HepG2 (cell line): Measurements from ENCODE around the gene CCDC57. TPM values are rescaled to one million over a fixed set of nuclear protein-coding genes. Genes with fewer than 3 reads are reported as not detected.

Experiments
- HNF4A ChIP-seq: sonication (generic); formaldehyde crosslinking; IDR thresholded peaks from 2 replicates; pipeline ENCODE4 v1.4.0; 2020; ENCODE audit warnings: missing genetic modification reagents
- KLF15 ChIP-seq: sonication (generic); formaldehyde crosslinking; IDR thresholded peaks from 2 replicates; pipeline ENCODE4 v1.8.1; 2023; ENCODE audit warnings: borderline replicate concordance, mild to moderate bottlenecking, inconsistent platforms, missing genetic modification reagents, mixed read lengths
- MTA3 ChIP-seq: sonication (generic); formaldehyde crosslinking; IDR thresholded peaks from 2 replicates; pipeline ENCODE4 v1.4.0; 2020; ENCODE audit warnings: missing genetic modification reagents
- NFIB ChIP-seq: sonication (generic); formaldehyde crosslinking; IDR thresholded peaks from 2 replicates; pipeline ENCODE4 v1.9.0; 2021; ENCODE audit warnings: missing genetic modification reagents, mild to moderate bottlenecking, borderline replicate concordance
- POLR2AphosphoS2 ChIP-seq: IDR thresholded peaks from 2 replicates; pipeline ENCODE4 v1.6.1; 2011; ENCODE audit warnings: low read depth, low read length, improper control_type of control experiment
- ZNF253 ChIP-seq: sonication (generic); formaldehyde crosslinking; IDR thresholded peaks from 2 replicates; pipeline ENCODE4 v1.8.0; 2022; ENCODE audit warnings: mild to moderate bottlenecking, missing genetic modification reagents, borderline replicate concordance
- ZNF446 ChIP-seq: sonication (generic); formaldehyde crosslinking; IDR thresholded peaks from 2 replicates; pipeline ENCODE4 v1.5.0; 2020; ENCODE audit warnings: mild to moderate bottlenecking, missing genetic modification reagents
- ZNF646 ChIP-seq: sonication (generic); formaldehyde crosslinking; IDR thresholded peaks from 2 replicates; pipeline ENCODE4 v1.9.0; 2021; ENCODE audit warnings: mild to moderate bottlenecking, missing genetic modification reagents
- polyA plus RNA-seq, 8 experiments: library from polyadenylated mRNA; depleted of rRNA in 3 of 8; stranded (reverse) in 7 of 8; unstranded in 1 of 8; fragments of >200 nt; fragmentation: Illumina TruSeq in 4 of 8; extraction: Trizol in 4 of 8; gene quantifications; 2 replicates each; pipeline versions ENCODE4 v1.2.1 to v1.2.3, GENCODE V29; 2011 to 2016; ENCODE audit warnings: low read depth in 4 of 8, missing spikeins in 1 of 8, mixed read lengths in 1 of 8; ENCODE audit not compliant: insufficient read depth in 1 of 8
- total RNA-seq, 5 experiments: library from RNA; depleted of rRNA; stranded (reverse); fragments of >200 nt; fragmentation: Illumina TruSeq; extraction: Trizol; gene quantifications; 2 replicates each; pipeline ENCODE4 v1.2.3, GENCODE V29; 2016; ENCODE audit warnings: low read depth in 1 of 5
- TF ChIP-seq, protein P1 (sequence below): sonication (generic); formaldehyde crosslinking; IDR thresholded peaks from 2 replicates; pipeline ENCODE4 v1.9.0; 2021; ENCODE audit warnings: missing genetic modification reagents, borderline replicate concordance
- TF ChIP-seq, protein P2 (sequence below): sonication (generic); formaldehyde crosslinking; IDR thresholded peaks from 2 replicates; pipeline ENCODE4 v1.4.0; 2020; ENCODE audit warnings: missing genetic modification reagents, mild to moderate bottlenecking, borderline replicate concordance
- TF ChIP-seq, protein P3 (sequence below): sonication (generic); formaldehyde crosslinking; IDR thresholded peaks from 2 replicates; pipeline ENCODE4 v1.8.1; 2023; ENCODE audit warnings: mild to moderate bottlenecking, inconsistent platforms, moderate library complexity, missing genetic modification reagents, borderline replicate concordance

CCDC57 gene
- total and polyA plus RNA-seq, 2 of the 13 experiments (the other 11 are each of a cell fraction or from before 2014, with no cell fraction given): 59.3 to 59.9 TPM

DNA sequence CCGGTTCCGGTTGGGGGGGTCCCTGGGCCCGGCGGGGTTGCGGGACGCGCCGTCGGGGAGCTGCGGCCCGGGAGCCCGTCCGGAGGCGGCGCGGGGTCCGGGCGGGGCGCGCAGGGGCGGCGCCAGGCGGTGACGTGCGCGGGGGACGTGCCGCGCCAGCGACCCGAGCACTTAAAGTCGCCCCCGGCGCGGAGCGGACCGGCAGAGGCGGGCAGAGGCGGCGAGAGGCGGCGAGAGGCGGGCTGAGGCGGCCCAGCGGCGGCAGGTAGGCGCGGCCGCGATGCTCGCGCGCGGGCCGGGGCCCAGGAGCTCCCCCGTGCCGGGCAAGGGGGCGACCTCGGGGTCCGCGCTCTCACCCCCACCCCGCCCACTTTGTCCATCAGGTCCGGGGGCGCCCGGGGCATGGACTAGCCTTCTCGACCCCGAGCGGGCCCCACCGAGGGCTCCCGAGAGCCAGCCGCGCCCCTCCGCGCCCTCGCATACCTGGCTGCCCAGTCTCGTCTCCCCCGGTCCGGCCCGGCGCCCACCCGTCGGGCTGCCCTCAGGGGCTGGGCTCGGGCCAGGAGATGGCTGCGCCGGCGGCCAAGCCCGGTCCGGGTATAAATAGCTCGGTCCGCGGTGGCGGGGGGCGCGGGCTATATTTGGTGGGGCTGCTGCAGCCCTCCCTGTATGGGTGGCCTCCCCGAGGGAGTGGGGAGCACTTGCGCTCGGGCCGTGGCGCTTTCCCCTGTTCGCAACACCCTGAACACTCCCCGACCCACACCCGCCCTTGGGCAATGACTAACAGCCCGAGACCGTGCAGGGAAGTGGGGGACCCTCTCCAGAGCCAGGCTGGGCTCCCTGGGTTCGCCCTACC is 16.4 kb upstream of the CCDC57 start, which contains the start of gene SLC16A3 (continued):
- TF ChIP-seq, protein P1, sequence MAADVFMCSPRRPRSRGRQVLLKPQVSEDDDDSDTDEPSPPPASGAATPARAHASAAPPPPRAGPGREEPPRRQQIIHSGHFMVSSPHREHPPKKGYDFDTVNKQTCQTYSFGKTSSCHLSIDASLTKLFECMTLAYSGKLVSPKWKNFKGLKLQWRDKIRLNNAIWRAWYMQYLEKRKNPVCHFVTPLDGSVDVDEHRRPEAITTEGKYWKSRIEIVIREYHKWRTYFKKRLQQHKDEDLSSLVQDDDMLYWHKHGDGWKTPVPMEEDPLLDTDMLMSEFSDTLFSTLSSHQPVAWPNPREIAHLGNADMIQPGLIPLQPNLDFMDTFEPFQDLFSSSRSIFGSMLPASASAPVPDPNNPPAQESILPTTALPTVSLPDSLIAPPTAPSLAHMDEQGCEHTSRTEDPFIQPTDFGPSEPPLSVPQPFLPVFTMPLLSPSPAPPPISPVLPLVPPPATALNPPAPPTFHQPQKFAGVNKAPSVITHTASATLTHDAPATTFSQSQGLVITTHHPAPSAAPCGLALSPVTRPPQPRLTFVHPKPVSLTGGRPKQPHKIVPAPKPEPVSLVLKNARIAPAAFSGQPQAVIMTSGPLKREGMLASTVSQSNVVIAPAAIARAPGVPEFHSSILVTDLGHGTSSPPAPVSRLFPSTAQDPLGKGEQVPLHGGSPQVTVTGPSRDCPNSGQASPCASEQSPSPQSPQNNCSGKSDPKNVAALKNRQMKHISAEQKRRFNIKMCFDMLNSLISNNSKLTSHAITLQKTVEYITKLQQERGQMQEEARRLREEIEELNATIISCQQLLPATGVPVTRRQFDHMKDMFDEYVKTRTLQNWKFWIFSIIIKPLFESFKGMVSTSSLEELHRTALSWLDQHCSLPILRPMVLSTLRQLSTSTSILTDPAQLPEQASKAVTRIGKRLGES (CRISPR knock-in tag): no peak; the same call in 1 of the 2 replicates
- TF ChIP-seq, protein P2, sequence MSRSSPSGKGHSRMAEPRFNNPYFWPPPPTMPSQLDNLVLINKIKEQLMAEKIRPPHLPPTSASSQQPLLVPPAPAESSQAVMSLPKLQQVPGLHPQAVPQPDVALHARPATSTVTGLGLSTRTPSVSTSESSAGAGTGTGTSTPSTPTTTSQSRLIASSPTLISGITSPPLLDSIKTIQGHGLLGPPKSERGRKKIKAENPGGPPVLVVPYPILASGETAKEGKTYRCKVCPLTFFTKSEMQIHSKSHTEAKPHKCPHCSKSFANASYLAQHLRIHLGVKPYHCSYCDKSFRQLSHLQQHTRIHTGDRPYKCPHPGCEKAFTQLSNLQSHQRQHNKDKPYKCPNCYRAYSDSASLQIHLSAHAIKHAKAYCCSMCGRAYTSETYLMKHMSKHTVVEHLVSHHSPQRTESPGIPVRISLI (CRISPR knock-in tag): no peak
- TF ChIP-seq NFIB (CRISPR knock-in tag) (no peak), ZNF646 (CRISPR knock-in tag) (no peak), ZNF446 (CRISPR knock-in tag) (no peak), ZNF253 (no peak), KLF15 (CRISPR knock-in tag) (no peak), POLR2AphosphoS2 (no peak), HNF4A (CRISPR knock-in tag) (no peak), MTA3 (CRISPR knock-in tag) (no peak)
- TF ChIP-seq, protein P3, sequence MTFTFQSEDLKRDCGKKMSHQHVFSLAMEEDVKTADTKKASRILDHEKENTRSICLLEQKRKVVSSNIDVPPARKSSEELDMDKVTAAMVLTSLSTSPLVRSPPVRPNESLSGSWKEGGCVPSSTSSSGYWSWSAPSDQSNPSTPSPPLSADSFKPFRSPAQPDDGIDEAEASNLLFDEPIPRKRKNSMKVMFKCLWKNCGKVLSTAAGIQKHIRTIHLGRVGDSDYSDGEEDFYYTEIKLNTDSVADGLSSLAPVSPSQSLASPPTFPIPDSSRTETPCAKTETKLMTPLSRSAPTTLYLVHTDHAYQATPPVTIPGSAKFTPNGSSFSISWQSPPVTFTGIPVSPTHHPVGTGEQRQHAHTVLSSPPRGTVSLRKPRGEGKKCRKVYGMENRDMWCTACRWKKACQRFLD (CRISPR knock-in tag): no peak
